Left kidney (tissue), 2 donors: ENCODE measurements around the gene GRXCR1. TPM values are rescaled to one million over a fixed set of nuclear protein-coding genes. Genes with fewer than 3 reads are reported as not detected.
A peak's percentile ranks its signal among the peaks of the same experiment; 100 is the strongest.

ENCODE experiments used
- DNase-seq: peaks from one replicate; pipeline ENCODE4 v3.0.0-alpha.2; 2013
- polyA plus RNA-seq: library from polyadenylated mRNA; unstranded; fragments of 120-200 nt; gene quantifications from one replicate; pipeline ENCODE4 v1.2.1, GENCODE V29; 2013; ENCODE audit not compliant: insufficient read length

Gene GRXCR1
- polyA plus RNA-seq, 1 donor, result not detected

GRCh38 chr4:42927946-42928345 lies 35.4 kb downstream of the GRXCR1 start:
- DNase-seq, result no peak

DNA sequence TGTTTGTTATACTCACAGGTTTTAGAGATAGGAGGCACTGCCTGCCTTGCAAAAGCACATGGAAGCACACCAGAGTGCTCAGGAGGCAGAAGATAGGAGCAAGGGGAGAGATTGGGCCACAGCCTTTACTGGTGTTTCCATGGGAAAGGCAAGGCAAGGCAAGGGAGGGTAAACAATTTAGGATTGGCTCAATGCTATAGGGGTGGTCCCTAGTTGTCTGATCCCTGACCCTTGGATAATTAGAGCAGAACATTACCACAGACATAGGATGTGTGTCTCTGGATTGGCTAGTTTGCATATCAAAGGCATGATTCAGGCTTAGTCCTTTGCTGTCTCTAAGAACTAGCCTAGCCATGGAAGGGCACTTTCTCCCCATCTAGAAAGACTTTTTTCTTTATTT lies 36.1 kb downstream of the GRXCR1 start:
- DNase-seq, result no peak

GRCh38 chr4:42942216-42942615 lies 49.7 kb downstream of the GRXCR1 start:
- DNase-seq, result no peak

DNA sequence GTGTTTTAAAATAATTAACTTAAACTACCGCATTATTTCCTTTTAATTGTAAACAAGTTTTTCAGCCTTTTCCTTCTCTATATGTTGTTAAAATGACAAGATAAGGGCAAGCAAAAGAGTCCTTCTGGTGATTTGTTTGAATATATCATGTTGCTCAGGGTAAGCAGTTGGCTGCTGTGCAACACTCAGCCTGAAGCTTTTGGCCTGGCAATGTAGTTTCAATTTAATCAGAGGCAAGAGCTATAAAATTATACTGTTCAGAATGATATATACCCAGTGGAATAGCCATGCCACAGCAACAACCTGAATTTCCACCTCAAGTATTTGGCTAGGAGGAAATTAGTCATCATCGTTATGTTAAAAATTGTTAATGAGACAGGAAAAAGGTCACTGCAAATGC lies 53.4 kb downstream of the GRXCR1 start:
- DNase-seq, result no peak

GRCh38 chr4:42953321-42953720 lies 60.8 kb downstream of the GRXCR1 start:
- no peak for DNase-seq

DNA sequence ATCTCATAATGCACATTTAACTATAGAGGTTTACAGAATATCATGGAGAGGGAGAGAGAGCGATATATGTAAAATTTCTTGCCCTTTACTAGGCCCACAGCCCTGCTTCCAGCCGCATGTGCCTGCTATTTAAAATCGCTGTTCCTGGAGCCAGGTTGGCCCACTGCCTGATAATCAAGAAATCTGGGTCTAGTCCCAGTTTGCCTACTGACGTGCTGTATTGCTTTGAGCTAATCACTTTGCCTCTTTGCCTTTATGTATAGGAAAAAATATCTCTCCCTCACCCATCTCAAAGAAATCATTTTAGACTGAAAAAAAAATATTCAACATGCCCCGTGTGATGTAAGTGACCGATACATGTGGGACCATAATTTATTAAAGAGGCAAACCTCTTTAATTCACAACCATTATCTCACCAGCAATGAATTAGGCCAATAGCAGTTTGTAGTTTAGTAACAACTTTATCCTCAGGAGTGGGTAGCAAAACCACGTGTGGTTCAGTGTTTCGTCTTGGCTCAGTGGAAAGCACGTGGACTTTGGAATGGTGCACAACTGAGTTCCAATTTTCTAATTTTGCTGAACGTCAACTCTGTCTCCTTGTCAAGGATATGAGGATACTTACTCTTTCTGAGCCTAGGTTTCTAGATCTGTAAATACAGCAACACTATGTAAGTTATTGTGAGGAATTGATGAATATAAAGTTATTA lies 62.6 kb downstream of the GRXCR1 start:
- no peak for DNase-seq

- DNase-seq, result no peak
These were observed 63.4 kb downstream of the GRXCR1 start for GRCh38 chr4:42955746-42956505.

- DNase-seq, result peak; percentile 10
These were observed 72.8 kb downstream of the GRXCR1 start for GRCh38 chr4:42965326-42965725.

GRCh38 chr4:42985976-42986375 lies 93.5 kb downstream of the GRXCR1 start:
- DNase-seq, result no peak

GRCh38 chr4:42995343-42995944 lies 102.9 kb downstream of the GRXCR1 start:
- DNase-seq, result peak; percentile 8

DNA sequence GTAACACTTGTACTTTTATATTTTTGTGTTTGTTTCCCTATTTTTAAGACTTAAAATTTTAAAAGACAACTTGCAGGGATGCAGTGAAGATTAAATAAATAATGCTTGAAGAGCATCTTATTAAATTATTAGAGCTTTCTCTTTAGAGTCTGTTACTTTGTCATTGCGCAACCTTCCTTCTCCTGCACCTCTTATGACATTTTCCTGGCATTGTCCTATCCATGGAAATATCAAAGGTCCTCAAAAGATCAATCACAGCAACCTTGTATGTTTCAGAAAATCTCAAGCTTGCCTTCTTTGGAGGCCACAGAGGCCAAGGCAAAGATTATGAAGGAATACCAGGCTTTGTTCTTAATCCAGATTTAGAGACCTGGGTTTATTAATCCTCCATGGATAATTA lies 116.3 kb downstream of the GRXCR1 start:
- DNase-seq, result no peak

DNA sequence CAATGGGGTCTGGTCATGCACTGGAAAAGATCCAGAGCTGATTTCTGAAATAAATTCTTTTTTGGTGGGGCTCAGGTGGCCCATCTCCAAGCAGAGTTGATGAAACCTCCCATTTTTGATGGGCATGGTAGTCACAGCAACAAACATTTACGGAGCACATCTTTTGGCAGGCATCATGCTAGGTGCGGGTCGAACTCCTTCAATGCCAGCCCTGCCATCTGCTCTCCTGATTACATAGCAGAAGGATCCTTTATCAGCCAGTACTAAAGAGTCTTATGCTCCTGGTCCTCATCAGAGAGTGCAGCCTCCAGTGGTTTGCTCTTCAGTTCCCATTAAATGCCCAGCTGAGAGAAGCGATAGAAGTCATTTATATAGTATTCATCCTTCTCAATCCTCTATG lies 121.7 kb downstream of the GRXCR1 start:
- DNase-seq, result no peak

DNA sequence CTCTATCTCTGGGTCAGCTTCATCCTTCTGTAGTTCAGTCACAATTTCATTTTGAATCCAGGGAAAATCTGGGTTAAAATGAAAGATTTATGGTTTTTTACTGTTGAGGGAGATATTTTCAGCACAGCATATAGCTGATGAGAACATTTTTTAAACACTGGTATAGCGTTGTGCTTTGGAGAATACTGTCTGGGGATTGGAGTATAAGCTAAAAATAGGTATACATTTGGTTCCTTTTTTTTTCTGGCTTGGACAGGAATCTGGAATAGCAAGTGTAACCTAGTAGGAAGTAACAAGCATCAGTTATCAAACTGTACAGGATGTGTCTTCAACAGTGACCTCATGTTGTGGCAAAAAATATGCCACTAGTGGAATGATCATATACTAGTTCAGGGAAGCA lies 149.1 kb downstream of the GRXCR1 start:
- no peak for DNase-seq

DNA sequence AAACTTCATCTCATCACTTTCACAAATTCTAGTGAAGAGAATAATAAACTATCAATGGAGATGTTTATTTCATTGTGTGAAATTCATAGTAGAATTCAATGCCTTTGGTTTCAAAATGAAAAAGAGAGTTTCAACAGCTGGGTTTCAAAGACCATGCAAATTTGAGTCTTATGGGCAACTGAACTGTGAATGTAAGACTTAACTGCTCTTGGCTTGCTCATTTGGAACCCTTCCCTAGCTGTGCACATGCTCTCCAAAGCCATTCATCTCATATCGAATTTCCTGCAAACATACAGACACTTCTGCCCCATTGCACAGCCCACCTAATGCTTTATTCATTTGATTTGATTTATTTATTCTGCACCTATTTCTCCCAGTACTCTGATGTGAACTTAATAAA lies 154.5 kb downstream of the GRXCR1 start:
- no peak for DNase-seq

- DNase-seq, result no peak
These were observed 156.1 kb downstream of the GRXCR1 start for GRCh38 chr4:43048570-43048969.

DNA sequence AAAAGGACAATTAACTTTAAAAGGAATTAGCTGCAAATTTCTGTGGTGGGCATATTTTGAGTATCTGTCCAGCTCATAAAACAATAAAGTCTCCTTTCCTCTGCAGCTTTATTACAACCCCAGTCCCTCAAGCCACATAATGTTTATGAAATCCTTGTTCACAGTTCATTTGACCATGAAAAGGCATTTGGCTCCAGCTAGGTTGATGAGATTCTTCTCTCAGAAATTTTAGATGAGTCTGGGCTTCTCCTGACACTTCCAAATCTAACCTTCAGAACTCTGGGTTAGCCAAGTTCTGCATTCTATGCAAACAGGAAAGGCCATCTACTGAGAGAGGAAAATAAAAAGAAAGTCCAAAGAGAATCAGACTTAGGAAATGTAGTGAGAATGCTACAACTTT lies 156.8 kb downstream of the GRXCR1 start:
- DNase-seq, result no peak

DNA sequence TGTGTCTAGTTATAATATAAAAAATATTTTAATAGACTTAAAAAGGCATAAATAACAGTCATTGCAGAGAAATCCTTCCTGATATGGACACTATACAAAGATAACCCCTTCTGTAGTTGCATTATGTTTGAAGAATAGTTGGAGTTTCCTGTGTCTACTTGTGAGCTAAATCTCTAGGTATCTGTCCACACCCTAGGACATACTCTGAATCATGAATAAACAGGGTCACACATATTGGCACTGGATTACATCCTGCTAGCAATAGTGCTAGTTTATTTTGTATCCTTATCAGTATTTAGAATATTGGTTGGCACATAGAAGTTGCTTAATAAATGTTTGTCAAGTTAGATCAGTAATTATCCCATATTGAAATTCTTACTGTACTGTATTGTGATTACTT lies 173.9 kb downstream of the GRXCR1 start:
- no peak for DNase-seq

GRCh38 chr4:43071069-43071468 lies 178.6 kb downstream of the GRXCR1 start:
- no peak for DNase-seq

Other genes starting within 250 kb of the GRXCR1 start
- 40.0 TPM for gene ATP8A1, start 235.6 kb upstream of the GRXCR1 start, polyA plus RNA-seq